ENCODE measurements around the gene RNF166. TPM values are rescaled to one million over a fixed set of nuclear protein-coding genes. Genes with fewer than 3 reads are reported as not detected.
A peak's percentile ranks its signal among the peaks of the same experiment; 100 is the strongest.

The RNF166 gene
- total and polyA plus RNA-seq, 4 donors = 6.5 to 9.1 (median 7.6) TPM

DNA sequence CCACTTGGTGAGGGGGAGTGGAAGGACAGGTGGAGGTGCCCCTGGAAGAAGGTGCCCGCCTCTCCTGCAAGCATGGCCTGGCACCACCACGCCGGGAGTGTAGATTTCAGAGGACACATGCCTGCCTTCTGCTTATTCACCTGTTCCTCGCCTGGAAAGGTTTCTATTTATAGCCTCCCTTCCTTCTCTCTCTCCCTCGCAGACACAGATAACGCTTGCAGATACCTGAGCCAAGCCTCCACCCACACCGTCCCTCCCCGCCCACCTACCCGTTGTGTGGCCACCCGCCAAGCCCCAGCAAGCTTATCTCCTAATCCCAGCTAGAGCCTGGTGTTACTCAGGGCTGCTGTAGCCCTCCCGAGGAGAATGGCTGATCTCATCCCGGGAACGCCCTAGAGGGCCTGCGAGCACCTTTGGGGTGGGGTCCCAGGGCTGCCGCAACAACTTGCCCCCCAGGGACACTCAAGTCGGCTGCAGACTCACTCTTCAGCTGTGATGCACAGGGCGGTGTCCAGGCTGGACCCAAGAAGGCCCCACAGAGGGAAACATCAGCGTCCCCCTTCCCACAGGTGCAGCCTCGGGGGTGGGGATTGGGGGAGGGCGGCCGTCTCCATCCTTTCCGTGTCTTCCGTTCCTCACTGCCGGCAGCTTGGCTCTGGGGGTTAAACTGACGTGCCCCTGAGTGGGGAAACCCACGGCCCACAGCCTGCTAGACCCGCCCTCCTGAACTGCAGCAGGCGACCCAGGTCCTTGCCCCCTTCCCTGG, 18.0 kb downstream of the RNF166 start:
- no peaks in the 10 kb centered on the region for H3K36me3 ChIP-seq (ENCODE audit: control insufficient read depth in 4 of 4, insufficient read depth in 3 of 4, low read depth in 1 of 4, low read length in 3 of 4)
- peak; percentile 74 for DNase-seq (ENCODE audit: low spot score)
- no peaks in the 10 kb centered on the region for H3K9me3 ChIP-seq (ENCODE audit: control insufficient read depth in 4 of 4, low read length in 3 of 4)
- TF ChIP-seq HNF4G (IDR thresholded peaks at IDR 0.05) (no peak), RAD21 (IDR thresholded peaks at IDR 0.05) (no peak), YY1 (IDR thresholded peaks at IDR 0.05) (no peak), HNF4A (conservative IDR thresholded peaks at IDR 0.05) (no peak), FOXA2 (IDR thresholded peaks at IDR 0.05) (no peak), FOXA1 (IDR thresholded peaks at IDR 0.05) (no peak), EGR1 (IDR thresholded peaks at IDR 0.05; ENCODE audit: low read depth in 2 of 2) (no peak), JUND (IDR thresholded peaks at IDR 0.05) (no peak), NR2F2 (IDR thresholded peaks at IDR 0.05) (no peak), GABPA (IDR thresholded peaks at IDR 0.05 in 1 of 2, conservative IDR thresholded peaks at IDR 0.05 in 1 of 2) (no peak)
- TF ChIP-seq, protein P1, sequence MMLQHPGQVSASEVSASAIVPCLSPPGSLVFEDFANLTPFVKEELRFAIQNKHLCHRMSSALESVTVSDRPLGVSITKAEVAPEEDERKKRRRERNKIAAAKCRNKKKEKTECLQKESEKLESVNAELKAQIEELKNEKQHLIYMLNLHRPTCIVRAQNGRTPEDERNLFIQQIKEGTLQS (IDR thresholded peaks at IDR 0.05) = no peak
- TF ChIP-seq, protein P2, sequence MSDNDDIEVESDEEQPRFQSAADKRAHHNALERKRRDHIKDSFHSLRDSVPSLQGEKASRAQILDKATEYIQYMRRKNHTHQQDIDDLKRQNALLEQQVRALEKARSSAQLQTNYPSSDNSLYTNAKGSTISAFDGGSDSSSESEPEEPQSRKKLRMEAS (IDR thresholded peaks at IDR 0.05) = no peak
- no peak overlapping the region for H3K27ac ChIP-seq (ENCODE audit: low read depth in 1 of 2, low read length in 2 of 2)
- WGBS = 36% methylated on average over 28 of the region's 28 CpGs
- no peaks in the 10 kb centered on the region for H3K27me3 ChIP-seq (ENCODE audit: control insufficient read depth in 4 of 4, insufficient read depth in 4 of 4, low read length in 3 of 4)
- H3K4me1 ChIP-seq (ENCODE audit: control insufficient read depth in 4 of 4, insufficient read depth in 4 of 4, low read length in 3 of 4) = peaks cover 7 to 27% (median 19%) of the 10 kb centered on the region in 4 donors
- no peak overlapping the region for H3K4me3 ChIP-seq (ENCODE audit: low read depth in 1 of 3, low read length in 3 of 3)
- no peak overlapping the region for H3K9ac ChIP-seq (ENCODE audit: low read depth in 1 of 2, low read length in 2 of 2)

DNA sequence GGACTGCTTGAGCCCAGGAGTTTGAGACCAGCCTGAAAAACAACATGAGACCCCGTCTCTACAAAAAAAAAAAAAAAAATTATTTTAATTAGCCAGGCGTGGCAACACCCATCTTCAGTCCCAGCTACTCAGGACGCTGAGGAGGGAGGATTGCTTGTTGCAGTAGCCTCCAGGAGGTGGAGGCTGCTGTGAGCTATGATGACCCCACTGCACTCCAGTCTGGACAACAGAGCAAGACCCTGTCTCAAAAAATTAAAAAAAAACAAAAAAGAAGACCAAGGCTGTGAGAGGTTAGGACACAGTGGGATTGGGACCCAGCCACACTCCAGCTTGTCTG, 18.6 kb downstream of the RNF166 start:
- DNase-seq (ENCODE audit: low spot score) = no peak
- Histone ChIP-seq H3K27ac (ENCODE audit: low read depth in 1 of 2, low read length in 2 of 2) (no peak overlapping the region), H3K36me3 (ENCODE audit: control insufficient read depth in 4 of 4, insufficient read depth in 3 of 4, low read depth in 1 of 4, low read length in 3 of 4) (no peaks in the 10 kb centered on the region), H3K4me1 (ENCODE audit: control insufficient read depth in 4 of 4, insufficient read depth in 4 of 4, low read length in 3 of 4) (peaks cover 7 to 27% (median 19%) of the 10 kb centered on the region in 4 donors), H3K9me3 (ENCODE audit: control insufficient read depth in 4 of 4, low read length in 3 of 4) (no peaks in the 10 kb centered on the region), H3K4me3 (ENCODE audit: low read depth in 1 of 3, low read length in 3 of 3) (no peak overlapping the region), H3K27me3 (ENCODE audit: control insufficient read depth in 4 of 4, insufficient read depth in 4 of 4, low read length in 3 of 4) (no peaks in the 10 kb centered on the region), H3K9ac (ENCODE audit: low read depth in 1 of 2, low read length in 2 of 2) (no peak overlapping the region)
- WGBS = 74% methylated on average over 3 of the region's 3 CpGs
- no peak for TF ChIP-seq GABPA (IDR thresholded peaks at IDR 0.05 in 1 of 2, conservative IDR thresholded peaks at IDR 0.05 in 1 of 2)
- TF ChIP-seq, protein P2 (IDR thresholded peaks at IDR 0.05) = no peak
- TF ChIP-seq, protein P3, sequence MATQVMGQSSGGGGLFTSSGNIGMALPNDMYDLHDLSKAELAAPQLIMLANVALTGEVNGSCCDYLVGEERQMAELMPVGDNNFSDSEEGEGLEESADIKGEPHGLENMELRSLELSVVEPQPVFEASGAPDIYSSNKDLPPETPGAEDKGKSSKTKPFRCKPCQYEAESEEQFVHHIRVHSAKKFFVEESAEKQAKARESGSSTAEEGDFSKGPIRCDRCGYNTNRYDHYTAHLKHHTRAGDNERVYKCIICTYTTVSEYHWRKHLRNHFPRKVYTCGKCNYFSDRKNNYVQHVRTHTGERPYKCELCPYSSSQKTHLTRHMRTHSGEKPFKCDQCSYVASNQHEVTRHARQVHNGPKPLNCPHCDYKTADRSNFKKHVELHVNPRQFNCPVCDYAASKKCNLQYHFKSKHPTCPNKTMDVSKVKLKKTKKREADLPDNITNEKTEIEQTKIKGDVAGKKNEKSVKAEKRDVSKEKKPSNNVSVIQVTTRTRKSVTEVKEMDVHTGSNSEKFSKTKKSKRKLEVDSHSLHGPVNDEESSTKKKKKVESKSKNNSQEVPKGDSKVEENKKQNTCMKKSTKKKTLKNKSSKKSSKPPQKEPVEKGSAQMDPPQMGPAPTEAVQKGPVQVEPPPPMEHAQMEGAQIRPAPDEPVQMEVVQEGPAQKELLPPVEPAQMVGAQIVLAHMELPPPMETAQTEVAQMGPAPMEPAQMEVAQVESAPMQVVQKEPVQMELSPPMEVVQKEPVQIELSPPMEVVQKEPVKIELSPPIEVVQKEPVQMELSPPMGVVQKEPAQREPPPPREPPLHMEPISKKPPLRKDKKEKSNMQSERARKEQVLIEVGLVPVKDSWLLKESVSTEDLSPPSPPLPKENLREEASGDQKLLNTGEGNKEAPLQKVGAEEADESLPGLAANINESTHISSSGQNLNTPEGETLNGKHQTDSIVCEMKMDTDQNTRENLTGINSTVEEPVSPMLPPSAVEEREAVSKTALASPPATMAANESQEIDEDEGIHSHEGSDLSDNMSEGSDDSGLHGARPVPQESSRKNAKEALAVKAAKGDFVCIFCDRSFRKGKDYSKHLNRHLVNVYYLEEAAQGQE (IDR thresholded peaks at IDR 0.05) = no peak
- TF ChIP-seq, protein P1 (IDR thresholded peaks at IDR 0.05) = no peak
- TF ChIP-seq RXRA (IDR thresholded peaks at IDR 0.05) = no peak
- TF ChIP-seq EGR1 (IDR thresholded peaks at IDR 0.05; ENCODE audit: low read depth in 2 of 2) = no peak
